ENCODE data around the gene HIRIP3.
A peak's percentile ranks its signal among the peaks of the same experiment; 100 is the strongest.
"Not testable (repeated sequence)": the region's sequence is repeated elsewhere in the genome, so short reads cannot be mapped to it uniquely, and the experiment has no call there.

HIRIP3 gene

DNA sequence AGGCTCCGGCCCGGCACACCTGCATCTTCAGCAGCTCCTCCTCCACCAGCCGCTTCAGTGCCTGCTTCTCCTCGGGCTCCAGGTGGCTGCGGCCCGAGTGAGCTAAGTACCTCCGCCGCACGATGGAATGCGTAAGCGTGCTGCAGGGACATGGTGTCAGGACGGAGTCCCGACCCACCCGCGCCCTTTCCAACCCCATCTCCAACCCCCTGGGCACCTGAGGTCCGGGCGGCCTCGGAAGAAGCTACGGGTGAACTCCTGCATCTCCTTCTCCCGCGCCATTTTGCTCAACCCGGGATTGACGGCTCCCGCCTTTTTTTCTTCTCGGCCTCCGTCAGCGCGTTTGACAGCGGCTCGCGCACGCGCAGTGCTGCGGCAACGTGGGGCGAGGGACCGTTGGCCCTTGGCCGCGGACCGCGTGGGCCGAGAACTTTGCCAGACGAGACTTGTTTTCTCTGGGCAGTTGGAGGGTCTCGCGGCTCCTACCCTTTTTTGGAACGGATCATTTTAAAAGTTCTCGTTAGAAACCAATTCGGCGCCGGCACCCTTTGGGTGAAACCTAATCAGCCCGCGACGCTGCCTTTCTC lies at the start of gene HIRIP3:
HIRIP3 (minus strand) TSS at position 294 of the 587 bp plus-strand sequence; CDS start at position 282, 12 bp downstream.
- DNase-seq = peak; percentile 86

GRCh38 chr16:30041841-30042240 lies 46.4 kb upstream of the HIRIP3 start:
- no peak for DNase-seq

DNA sequence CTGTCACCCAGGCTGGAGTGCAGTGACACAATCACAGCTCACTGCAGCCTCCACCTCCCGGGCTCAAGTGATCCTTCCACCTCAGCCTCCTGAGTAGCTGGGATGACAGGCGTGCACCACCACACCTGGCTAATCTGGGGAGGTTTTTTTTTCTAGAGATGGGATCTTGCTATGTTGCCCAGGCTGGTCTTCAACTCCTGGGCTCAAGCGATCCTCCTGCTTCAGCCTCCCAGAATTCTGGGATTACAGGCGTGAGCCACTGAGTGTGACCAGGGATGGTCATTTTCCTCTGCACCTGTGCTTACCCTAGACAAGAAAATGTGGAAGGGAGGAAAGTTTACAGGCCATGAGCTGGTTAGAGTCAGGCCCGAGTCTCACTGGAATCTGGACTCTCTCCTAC lies 45.3 kb upstream of the HIRIP3 start:
- DNase-seq = not testable (repeated sequence)

- no peak for DNase-seq
Observed at GRCh38 chr16:30040221-30040620, 44.8 kb upstream of the HIRIP3 start.

- DNase-seq = no peak
Observed at GRCh38 chr16:30033270-30033669, 37.9 kb upstream of the HIRIP3 start.

DNA sequence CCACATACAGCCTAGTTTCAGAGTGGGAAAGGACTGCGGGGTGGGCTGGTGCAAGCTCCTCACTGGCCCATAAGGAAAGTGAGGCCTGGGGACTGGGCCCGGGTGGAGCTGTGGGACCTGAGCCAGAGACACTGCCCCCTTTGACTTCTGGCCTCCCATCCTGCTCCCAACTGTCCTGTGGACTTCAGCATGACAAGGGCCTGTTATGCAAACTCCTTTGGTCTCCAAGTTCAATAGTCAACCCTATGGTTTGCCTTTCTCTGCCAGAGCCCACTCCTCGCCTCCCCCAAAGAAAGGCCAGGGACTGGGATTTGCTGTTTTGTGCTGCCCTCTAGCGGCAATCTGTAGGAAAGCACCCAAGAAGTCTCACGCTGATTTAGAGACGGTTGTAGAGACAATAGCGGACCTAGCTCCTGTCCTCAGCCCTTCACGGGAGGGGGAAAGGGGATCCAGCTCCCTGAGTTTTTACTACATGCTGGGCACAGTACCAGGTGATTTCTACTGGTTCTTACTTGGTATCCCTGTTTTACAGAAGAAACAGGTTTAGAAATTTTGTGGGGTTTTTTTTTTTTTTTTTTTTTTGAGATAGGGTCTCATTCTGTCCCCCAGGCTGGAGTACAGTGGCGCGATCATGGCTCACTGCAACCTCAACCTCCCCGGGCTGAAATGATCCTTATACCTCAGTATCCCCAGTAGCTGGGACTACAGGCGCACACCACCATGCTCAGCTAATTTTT lies 36.8 kb upstream of the HIRIP3 start:
- DNase-seq = peak; percentile 58

DNA sequence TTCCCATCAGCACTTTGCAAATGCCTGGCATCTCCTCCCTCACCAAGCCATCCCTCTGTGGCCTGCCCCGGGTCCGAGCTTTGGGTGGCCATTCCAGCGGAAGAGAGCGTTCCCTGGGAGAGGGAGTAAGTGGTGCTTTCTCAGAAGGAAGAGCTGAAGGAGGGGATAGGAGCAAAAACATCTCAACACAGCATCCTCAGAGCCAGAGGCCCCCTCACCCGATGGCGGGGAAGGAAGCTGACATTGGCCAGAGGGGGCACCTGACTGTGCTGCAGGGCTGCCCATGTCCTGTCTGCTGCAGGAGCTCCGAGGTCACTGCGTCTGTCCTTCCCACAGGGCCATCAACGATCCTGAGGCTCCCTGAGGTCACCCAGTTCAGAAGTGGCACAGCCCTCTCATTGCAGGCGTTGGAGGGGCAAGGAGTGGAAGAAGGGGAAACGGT lies 36.1 kb upstream of the HIRIP3 start:
- no peak for DNase-seq

- no peak for DNase-seq
Observed at GRCh38 chr16:30030841-30031413, 35.5 kb upstream of the HIRIP3 start, which contains the start of gene TLCD3B. TLCD3B (minus strand) TSS chr16:30031271; CDS start chr16:30030527, 744 bp downstream.

DNA sequence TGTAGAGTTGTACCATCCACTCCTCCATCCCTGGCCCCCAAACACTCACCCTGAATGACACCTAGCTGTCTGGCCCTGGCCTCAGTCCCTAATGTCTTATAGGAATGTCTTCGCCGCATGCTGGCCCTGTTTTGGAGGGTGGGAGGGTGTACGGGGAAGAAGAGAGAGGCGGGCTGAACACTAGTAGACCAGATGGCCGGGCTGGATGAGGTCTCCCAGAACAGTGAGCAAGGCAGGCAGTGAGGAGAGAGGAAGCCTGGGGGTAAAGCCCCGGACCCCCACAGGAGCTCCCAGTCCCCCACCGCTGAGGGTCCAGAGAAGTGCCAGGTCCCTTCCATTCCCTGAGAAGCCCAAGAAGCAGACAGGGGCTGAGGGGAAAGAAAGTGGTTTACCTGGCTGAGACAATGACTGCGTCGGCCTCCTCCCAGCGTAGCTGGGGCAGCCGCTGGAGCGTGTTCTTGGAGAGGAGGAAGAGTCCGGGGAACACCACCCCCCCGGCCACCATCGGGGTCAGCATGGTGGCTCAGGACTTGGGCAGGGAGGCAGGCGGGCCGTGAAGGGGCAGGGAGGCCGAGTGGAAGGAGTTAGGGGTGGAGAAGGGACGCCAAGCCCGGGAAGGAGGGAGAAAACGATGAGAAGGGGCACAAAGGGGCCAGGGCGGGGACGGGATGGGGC lies 34.7 kb upstream of the HIRIP3 start:
- no peak for DNase-seq

GRCh38 chr16:30028438-30029076 lies 33.1 kb upstream of the HIRIP3 start:
- no peak for DNase-seq

GRCh38 chr16:30027588-30028437 lies 32.4 kb upstream of the HIRIP3 start:
- no peak for DNase-seq

- DNase-seq = no peak
Observed at GRCh38 chr16:30026449-30026848, 31.0 kb upstream of the HIRIP3 start.

DNA sequence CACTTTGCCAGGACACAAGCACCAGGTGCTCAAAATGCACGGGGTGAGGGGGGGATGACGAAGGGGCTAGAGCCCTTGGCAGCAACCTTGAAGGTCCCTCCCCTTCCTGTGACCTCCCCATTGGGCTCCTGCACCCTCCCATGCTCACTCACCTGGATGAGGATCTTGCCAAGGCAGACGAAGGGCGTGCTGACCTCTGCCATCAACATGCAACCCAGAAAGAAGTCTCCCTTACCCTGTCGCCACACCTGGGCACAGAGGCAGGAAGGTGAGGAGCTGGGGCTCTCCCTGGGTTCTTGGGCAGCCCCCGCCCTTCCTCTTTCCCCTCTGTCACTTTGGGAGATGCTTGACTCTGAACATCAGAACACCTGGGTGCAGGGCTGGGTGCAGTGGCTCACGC lies 30.2 kb upstream of the HIRIP3 start:
- no peak for DNase-seq

- DNase-seq = no peak
Observed at GRCh38 chr16:30025156-30025555, 29.7 kb upstream of the HIRIP3 start.

DNA sequence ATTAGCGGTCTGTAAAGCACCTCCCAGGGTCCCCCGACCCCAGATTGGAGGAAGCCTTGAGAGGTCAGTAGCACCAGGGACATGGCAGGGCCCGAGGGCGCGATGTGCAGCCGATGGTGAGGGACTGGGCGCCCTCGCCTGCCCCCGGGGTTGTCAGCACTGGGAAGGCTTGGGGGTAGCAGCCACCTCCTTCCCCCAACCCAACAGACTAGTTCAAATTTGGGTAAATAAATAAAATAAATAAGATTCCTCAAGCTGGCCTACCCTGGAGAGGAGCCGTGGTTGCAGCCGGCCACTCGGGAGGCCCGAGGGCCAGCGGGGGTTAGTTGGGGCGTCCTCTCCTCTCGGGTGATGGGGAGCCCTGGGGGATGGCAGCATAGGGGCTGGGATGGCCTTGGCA lies 29.0 kb upstream of the HIRIP3 start:
- DNase-seq = no peak

DNA sequence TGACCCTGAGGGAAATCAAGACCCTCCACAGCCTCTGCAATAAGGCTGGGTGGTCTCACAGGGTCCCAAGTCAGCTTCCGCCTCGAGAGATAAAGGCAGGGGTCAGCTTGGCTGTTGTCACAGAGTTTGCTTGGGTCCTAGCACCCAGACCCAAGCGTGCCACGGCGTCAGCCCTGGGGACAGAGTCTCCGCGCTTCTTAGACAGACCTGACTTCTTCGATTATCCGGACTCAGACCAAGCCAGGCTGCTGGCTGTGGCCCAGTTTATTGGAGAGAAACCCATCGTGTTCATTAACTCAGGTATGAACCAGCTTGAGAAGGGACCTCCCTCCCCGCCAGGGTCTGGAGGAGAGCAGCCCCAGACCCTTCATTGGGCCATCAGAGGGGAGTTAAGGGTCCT lies 28.2 kb upstream of the HIRIP3 start:
- no peak for DNase-seq

- DNase-seq = no peak
Observed at GRCh38 chr16:30022887-30023286, 27.5 kb upstream of the HIRIP3 start, which contains the start of gene C16orf92. C16orf92 (plus strand) TSS chr16:30023198; CDS start chr16:30023341, 143 bp downstream.

DNA sequence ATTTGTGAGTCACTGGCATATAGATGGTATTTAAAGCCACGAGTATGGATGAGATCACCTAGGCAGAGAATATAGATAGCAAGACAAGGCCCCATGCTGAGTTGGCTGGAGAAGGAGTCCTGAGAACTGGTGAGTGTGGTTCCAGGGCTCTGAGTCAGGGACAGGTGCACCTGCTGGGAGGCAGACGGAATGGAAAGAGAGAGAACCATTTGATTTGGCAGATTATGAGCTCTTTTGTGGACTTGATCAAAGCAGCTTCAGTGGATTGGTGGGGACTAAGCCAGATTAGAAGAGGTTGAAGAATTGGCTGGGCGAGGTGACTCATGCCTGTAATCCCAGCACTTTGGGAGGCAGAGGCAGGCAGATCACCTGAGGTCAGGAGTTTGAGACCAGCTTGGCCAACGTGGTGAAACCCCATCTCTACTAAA lies 23.3 kb upstream of the HIRIP3 start:
- DNase-seq = no peak

- DNase-seq = not testable (repeated sequence)
Observed at GRCh38 chr16:30017937-30018336, 22.5 kb upstream of the HIRIP3 start.

DNA sequence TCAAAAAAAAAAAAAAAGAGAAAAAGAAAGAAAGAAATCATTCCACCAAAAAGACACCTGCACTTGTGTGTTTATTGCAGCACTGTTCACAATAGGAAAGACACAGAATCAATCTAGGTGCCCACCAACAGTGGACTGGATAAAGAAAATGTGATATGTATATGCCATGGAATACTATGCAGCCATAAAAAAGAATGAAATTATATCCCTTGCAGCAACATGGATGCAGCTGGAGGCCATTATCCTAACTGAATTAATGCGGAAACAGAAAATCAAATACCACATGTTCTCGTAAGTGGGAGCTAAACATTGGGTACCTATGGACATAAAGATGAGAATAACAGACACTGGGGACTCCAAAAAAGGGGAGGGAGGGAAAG lies 21.9 kb upstream of the HIRIP3 start:
- DNase-seq = no peak

DNA sequence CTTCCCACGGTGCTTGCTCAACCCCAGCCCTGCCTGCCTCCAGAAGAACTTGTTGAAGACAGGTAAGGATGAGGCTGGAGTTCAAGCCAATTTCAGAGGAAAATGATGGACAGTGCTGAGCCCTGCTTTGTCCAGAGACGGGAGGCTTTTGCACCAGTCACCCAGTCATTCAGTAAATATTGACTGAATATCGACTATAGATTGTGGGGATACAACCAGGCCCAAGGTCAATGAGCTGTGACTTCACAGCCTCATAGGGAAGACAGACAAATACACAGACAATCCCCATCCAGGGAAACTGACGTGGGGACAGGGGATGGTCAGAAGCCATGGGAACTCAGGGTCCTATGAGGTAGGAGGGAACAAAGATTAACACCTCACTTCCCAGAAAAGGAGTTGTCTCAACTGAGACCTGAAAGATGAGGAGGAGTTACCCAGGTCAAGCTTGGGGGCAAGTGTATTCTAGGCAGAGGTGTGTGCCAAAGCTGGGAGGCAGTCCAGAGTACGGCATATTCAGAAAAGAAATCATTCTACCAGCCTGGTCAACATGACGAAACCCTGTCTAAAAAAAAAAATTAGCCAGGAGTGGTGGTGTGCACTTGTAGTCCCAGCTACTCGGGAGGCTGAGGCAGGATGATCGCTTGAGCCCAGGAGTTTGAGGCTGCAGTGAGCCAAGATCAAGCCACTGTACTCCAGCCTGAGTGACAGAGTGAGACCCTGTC lies 21.3 kb upstream of the HIRIP3 start:
- DNase-seq = no peak

Measured in activated T-cell treated with anti-CD3 and anti-CD28 coated beads, Interleukin-2, amount 50 U/mL, for 1 hour (primary cell).